ENCODE results near the gene EML2.

EML2 gene

DNA sequence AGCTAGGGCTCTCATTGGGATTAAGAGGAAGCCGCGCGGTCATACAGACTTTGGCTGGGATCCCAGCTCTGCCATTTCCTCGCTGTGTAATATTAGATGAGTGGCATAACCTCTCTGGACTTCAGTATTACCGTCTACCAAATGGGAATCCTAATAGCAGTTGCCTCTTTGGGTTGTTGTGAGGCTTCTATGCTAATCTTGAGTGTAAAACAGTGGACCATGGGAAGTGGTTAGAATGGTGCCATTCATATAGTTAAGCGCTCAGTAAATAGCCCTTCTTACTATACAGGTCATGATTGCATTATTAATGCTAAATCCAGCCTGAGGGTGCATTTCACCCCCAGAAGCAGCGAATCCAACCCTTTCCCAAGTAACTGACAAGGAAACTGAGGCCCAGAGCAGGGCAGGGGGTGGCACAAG is 54.0 kb downstream of the EML2 start:
- no peak for FAIRE-seq

DNA sequence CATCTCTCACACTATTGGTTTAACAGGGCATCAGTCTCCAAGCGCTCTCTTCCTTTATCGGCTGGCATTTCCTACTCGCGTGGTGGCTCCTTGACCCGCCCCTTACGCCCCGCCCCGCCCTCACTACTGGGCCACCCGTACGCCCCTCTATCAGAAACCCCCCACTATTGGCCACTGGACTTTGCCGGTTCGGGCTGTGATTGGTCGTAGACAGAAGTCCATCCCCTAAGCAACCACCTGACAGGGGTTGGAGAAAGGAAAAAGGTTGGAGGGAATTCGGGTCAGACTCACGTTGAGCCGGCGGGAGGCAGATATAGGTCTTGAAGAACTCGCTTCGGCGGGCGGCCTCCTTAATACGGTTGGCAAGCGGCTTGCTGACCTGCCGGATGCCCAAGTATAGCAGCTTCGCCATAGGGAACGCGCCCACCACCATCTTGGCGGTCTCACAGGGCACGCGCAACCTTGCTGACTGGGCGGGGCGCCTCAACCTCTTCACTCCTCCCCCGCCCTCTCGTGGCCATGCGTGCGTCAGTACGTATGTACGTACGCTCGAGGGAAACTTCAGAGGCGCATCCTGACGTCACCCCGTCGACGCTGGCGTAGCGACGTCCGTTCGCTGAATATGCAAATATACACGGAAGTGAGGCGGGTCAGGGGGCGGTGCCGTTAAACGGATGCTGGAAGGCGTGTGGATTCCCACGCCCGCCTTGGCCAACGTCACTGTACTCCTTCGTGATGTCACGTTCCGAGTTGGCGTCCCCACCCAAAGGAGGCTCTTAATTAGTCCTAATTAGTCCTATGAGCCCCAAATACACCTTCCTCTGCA is 54.7 kb downstream of the EML2 start, which contains the start of gene OPA3:
TSS of gene OPA3 (minus strand) at position 471 of the 826 bp plus-strand sequence. CDS start at position 433, 38 bp downstream.
- FAIRE-seq = peak; percentile 98

DNA sequence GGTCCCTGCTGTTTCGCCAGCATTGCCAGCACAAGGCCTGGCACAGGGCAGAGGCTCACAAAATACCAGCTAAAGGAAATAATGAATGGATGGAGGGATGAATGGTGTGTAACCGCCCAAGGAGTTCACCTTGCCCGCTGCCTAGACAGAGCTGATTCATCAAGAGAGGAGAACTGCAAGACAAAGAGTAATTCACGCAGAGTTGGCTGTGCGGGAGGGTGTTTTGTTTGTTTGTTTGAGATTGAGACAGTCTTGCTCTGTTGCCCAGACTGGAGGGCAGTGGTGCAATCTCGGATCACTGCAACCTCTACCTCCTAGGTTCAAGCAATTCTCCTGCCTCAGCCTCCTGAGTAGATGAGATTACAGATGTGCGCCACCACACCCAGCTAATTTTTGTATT is 57.6 kb downstream of the EML2 start:
- no peak for FAIRE-seq

GRCh38 chr19:45578861-45579260 is 60.3 kb downstream of the EML2 start:
- no peak for FAIRE-seq

- FAIRE-seq = no peak
These were observed 61.9 kb downstream of the EML2 start for GRCh38 chr19:45577111-45577905.

DNA sequence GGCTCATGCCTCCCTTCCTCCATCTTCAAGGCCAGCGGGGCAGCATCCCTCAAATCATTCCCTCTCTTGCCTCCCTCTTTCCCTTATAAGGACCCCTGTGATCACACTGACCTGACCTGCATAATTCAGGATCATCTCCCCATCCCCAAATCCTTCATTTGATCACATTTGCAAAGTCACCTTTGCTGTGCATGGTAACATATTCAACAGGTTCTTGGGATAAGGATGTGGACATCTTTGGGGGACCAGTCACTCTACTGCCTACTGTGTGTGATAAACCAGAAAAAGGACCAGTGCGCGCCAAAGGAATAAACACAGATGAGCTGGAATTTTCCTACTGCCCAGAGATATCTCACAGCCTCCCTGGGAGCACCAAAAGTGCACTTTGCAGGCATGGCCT is 62.5 kb downstream of the EML2 start:
- FAIRE-seq = no peak

- FAIRE-seq = no peak
These were observed 64.0 kb downstream of the EML2 start for GRCh38 chr19:45575216-45575615.

DNA sequence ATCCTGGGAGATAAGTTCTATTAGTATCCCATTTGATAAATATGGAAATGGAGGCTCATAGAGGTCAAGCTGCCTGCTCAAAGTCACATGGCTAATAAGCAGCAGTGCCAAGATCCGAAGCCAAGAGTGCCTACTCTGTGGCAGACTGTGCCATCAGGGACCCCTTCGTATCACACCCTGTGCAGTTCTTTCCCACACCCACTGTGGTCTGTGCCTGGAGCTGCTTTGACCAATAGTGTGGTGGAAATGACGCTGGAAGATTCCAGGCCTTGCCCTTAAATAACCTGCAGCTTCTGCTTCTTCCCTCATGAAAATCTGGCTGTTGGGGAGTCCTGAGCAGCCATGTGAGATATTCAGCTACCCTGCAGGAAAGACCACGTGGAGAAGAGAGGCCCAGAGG is 64.7 kb downstream of the EML2 start:
- no peak for FAIRE-seq

GRCh38 chr19:45571457-45572220 is 67.6 kb downstream of the EML2 start:
- no peak for FAIRE-seq

- FAIRE-seq = peak; percentile 66
These were observed 69.4 kb downstream of the EML2 start for GRCh38 chr19:45569619-45570421.

GRCh38 chr19:45568732-45569131 is 70.5 kb downstream of the EML2 start:
- peak; percentile 74 for FAIRE-seq

- FAIRE-seq = no peak
These were observed 71.6 kb downstream of the EML2 start for GRCh38 chr19:45567609-45568008.

- FAIRE-seq = no peak
These were observed 74.9 kb downstream of the EML2 start for GRCh38 chr19:45564131-45564780.

GRCh38 chr19:45560686-45561085 is 78.5 kb downstream of the EML2 start:
- FAIRE-seq = no peak

GRCh38 chr19:45560038-45560437 is 79.2 kb downstream of the EML2 start:
- no peak for FAIRE-seq

All from A204.1 (cell line).